Endothelial cell of umbilical vein (primary cell): ENCODE measurements around the gene RD3L. TPM values are rescaled to one million over a fixed set of nuclear protein-coding genes. Genes with fewer than 3 reads are reported as not detected.

Experiments used
- BruUV-seq: library from RNA; stranded (reverse); fragments of 400-500 nt; replicated peaks from 2 replicates; lab custom pipeline; 2021; lab: Mats Ljungman, UMichigan
- CTCF ChIA-PET: fragments of 300-600, 350-600 bp; sonication (Branson Sonifier 250); formaldehyde crosslinking; loops from one replicate; lab custom pipeline; 2021; ENCODE audit warnings: antibody characterized with exemption, inconsistent platforms; lab: Charles Lee
- POLR2A ChIA-PET: fragments of 300-600, 350-600 bp; sonication (Branson Sonifier 250); formaldehyde crosslinking; loops from one replicate; lab custom pipeline; 2021; ENCODE audit warnings: antibody characterized with exemption, inconsistent platforms; lab: Charles Lee
- DNase-seq: peaks from one replicate; pipeline ENCODE4 v3.0.0-alpha.2; 2011; ENCODE audit warnings: low read depth, low spot score
- FAIRE-seq: peaks from 2 replicates; lab custom pipeline; 2011; peaks lifted over from hg19 to GRCh38; lab: Jason Lieb, UNC
- H2AFZ ChIP-seq: 2 replicates; pipeline ENCODE4 v1.6.0; 2012; ENCODE audit warnings: low read depth, low read length, control low read depth, inconsistent platforms
- H3K27ac ChIP-seq: 2 replicates; pipeline ENCODE4 v1.5.1; 2011; ENCODE audit warnings: low read depth, mild to moderate bottlenecking, control low read depth, low read length, moderate library complexity; ENCODE audit not compliant: insufficient read depth
- H3K27me3 ChIP-seq, 2 experiments: 2 replicates each; pipeline versions ENCODE4 v1.6.0 to v1.6.1; 2011; ENCODE audit warnings: low read length in 2 of 2, mixed read lengths in 1 of 2; ENCODE audit not compliant: control insufficient read depth in 2 of 2, insufficient read depth in 2 of 2
- H3K36me3 ChIP-seq, 2 experiments: 2 replicates in 1 of 2; 3 replicates in 1 of 2; pipeline ENCODE4 v1.5.1; 2011; ENCODE audit warnings: low read length in 2 of 2, mild to moderate bottlenecking in 1 of 2, moderate library complexity in 1 of 2; ENCODE audit not compliant: control insufficient read depth in 2 of 2, insufficient read depth in 2 of 2; ENCODE audit errors: extremely low read depth in 1 of 2
- H3K4me1 ChIP-seq: 3 replicates; pipeline ENCODE4 v1.5.1; 2011; ENCODE audit warnings: mild to moderate bottlenecking, low read length; ENCODE audit not compliant: control insufficient read depth, insufficient read depth; ENCODE audit errors: extremely low read depth
- H3K4me2 ChIP-seq: 2 replicates; pipeline ENCODE4 v1.6.1; 2011; ENCODE audit warnings: low read length, control low read depth, mixed read lengths; ENCODE audit not compliant: insufficient read depth
- H3K4me3 ChIP-seq, 3 experiments: fragments of 200-600 bp in 1 of 3; sonication (generic), shearing (Covaris generic) in 1 of 3; replicated peaks in 1 of 3; 2 replicates each; pipeline ENCODE4 v1.5.1; 2011 to 2016; ENCODE audit warnings: control low read depth in 3 of 3, low read length in 3 of 3, mild to moderate bottlenecking in 2 of 3, inconsistent platforms in 1 of 3, low read depth in 1 of 3, moderate library complexity in 1 of 3; ENCODE audit not compliant: insufficient read depth in 1 of 3
- H3K79me2 ChIP-seq: 2 replicates; pipeline ENCODE4 v1.6.0; 2012; ENCODE audit warnings: low read length, inconsistent platforms; ENCODE audit not compliant: control insufficient read depth, insufficient read depth
- H3K9ac ChIP-seq: replicated peaks from 2 replicates; pipeline ENCODE3; 2011; ENCODE audit warnings: low read length, control low read depth; ENCODE audit not compliant: insufficient read depth; ENCODE audit errors: extremely low read depth
- H3K9me1 ChIP-seq: replicated peaks from 3 replicates; pipeline ENCODE4 v1.6.0; 2011; ENCODE audit warnings: mild to moderate bottlenecking, low read length; ENCODE audit not compliant: control insufficient read depth, insufficient read depth; ENCODE audit errors: extremely low read depth
- H3K9me3 ChIP-seq: replicated peaks from 2 replicates; pipeline ENCODE4 v1.5.1; 2012; ENCODE audit warnings: low read length, inconsistent platforms; ENCODE audit not compliant: control insufficient read depth, insufficient read depth
- H4K20me1 ChIP-seq: replicated peaks from 2 replicates; pipeline ENCODE3; 2011; ENCODE audit warnings: mild to moderate bottlenecking, low read length; ENCODE audit not compliant: control insufficient read depth, insufficient read depth; ENCODE audit errors: extremely low read depth
- EZH2 ChIP-seq: IDR thresholded peaks from 2 replicates; pipeline ENCODE4 v1.6.1; 2012; ENCODE audit warnings: borderline replicate concordance, low read depth, mild to moderate bottlenecking, moderate library complexity, low read length, inconsistent platforms; ENCODE audit not compliant: severe bottlenecking
- FOS ChIP-seq: IDR thresholded peaks from 2 replicates; pipeline ENCODE4 v1.6.1; 2011; ENCODE audit warnings: mild to moderate bottlenecking, low read length, moderate library complexity, borderline replicate concordance; ENCODE audit not compliant: insufficient read depth
- GATA2 ChIP-seq: IDR thresholded peaks from 2 replicates; pipeline ENCODE4 v1.7.0; 2011; ENCODE audit warnings: low read depth, mild to moderate bottlenecking, moderate library complexity, mixed read lengths, low read length; ENCODE audit not compliant: insufficient read length, insufficient read depth
- JUN ChIP-seq: IDR thresholded peaks from 2 replicates; pipeline ENCODE4 v1.6.1; 2011; ENCODE audit warnings: borderline replicate concordance, low read depth; ENCODE audit not compliant: insufficient read length, insufficient read depth
- MYC ChIP-seq: IDR thresholded peaks from one replicate; pipeline ENCODE4 v1.6.1; 2011; ENCODE audit warnings: mild to moderate bottlenecking, low read depth, low read length
- POLR2A ChIP-seq: IDR thresholded peaks from 2 replicates; pipeline ENCODE4 v1.6.1; 2012; ENCODE audit warnings: low read depth, mild to moderate bottlenecking, control low read depth, low read length
- POLR2AphosphoS5 ChIP-seq: IDR thresholded peaks from 2 replicates; pipeline ENCODE4 v1.6.1; 2012; ENCODE audit warnings: low read depth, mild to moderate bottlenecking, control low read depth, low read length, moderate library complexity; ENCODE audit not compliant: insufficient read depth
- dilution Hi-C: fragments of 300-500 bp; cut with MboI; formaldehyde crosslinking; loops from one replicate; pipeline ENCODE4 v1.15.0; 2019; ENCODE audit warnings: low sequenced_read_pairs; ENCODE audit not compliant: extremely low pct_ligation_motif_present
- intact Hi-C: fragments of 100-400 bp; cut with micrococcal nuclease; formaldehyde crosslinking; loops from one replicate; pipeline ENCODE4 v1.10.0; 2022
- polyA plus RNA-seq, 4 experiments: library from polyadenylated mRNA; depleted of rRNA in 3 of 4; stranded (reverse) in 3 of 4; unstranded in 1 of 4; fragments of >200 nt; gene quantifications; 2 replicates each; pipeline versions ENCODE4 v1.2.1 to v1.2.3, GENCODE V29; 2011 to 2012; ENCODE audit warnings: missing spikeins in 1 of 4
- total RNA-seq: library from RNA; stranded (reverse); gene quantifications from 2 replicates; pipeline ENCODE4 v1.2.3, GENCODE V29; 2021
- TF ChIP-seq, protein P1 (sequence below): IDR thresholded peaks from 2 replicates; pipeline ENCODE4 v1.6.1; 2011; ENCODE audit not compliant: insufficient read depth, insufficient read length
- TF ChIP-seq, protein P2 (sequence below), 2 donors: IDR thresholded peaks; 1 replicate in 1 of 2; 2 replicates in 1 of 2; pipeline ENCODE4 v1.5.1; 2011; ENCODE audit warnings: low read length in 2 of 2, mild to moderate bottlenecking in 2 of 2, moderate library complexity in 2 of 2, control low read depth in 1 of 2, inconsistent platforms in 1 of 2, low read depth in 1 of 2; ENCODE audit not compliant: insufficient read depth in 1 of 2; ENCODE audit errors: extremely low read depth in 1 of 2

The RD3L gene
- total and polyA plus RNA-seq, 2 donors (not counting 3 experiments of a cell fraction or from before 2014, with no cell fraction given), result not detected

DNA sequence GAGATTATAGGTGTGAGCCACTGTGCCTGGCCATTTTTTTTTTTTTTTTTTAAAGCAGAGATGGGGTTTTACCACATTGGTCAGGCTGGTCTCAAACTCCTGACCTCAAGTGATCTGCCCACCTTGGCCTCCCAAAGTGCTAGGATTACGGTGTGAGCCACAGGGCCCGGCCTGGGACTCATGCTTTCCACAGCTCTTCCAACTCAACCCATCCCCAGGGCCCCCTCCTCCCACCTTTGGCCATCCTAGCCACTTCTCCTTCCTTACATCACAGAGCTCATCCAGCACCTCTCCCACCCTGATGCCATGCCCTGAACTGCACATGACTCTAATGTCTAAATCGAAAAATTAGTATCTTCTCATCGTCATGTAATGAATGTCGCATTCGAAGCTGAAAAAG, 26.7 kb downstream of the RD3L start:
- Histone ChIP-seq H2AFZ (no peak overlapping the region), H4K20me1 (no peaks in the 10 kb centered on the region), H3K4me3 (no peak overlapping the region), H3K79me2 (peaks cover 37% of the 10 kb centered on the region), H3K4me1 (peaks cover under 1% of the 10 kb centered on the region), H3K9ac (no peak overlapping the region), H3K36me3 (peaks cover 11 to 15% of the 10 kb centered on the region in 2 experiments), H3K27ac (no peak overlapping the region), H3K27me3 (no peaks in the 10 kb centered on the region), H3K9me3 (no peaks in the 10 kb centered on the region), H3K4me2 (no peak overlapping the region), H3K9me1 (no peaks in the 10 kb centered on the region)
- ChIA-PET POLR2A (no interaction called here), CTCF (interaction anchor here (1.9 kb wide), 1 partner anchor 15 kb away, joined by 13 read pairs; no protein-coding TSS in a partner anchor)
- DNase-seq (no peak), FAIRE-seq (no peak)
- intact Hi-C loops, result no loop called here
- no TSS peak for BruUV-seq
- dilution Hi-C loops, result no loop called here
- TF ChIP-seq, protein P1, sequence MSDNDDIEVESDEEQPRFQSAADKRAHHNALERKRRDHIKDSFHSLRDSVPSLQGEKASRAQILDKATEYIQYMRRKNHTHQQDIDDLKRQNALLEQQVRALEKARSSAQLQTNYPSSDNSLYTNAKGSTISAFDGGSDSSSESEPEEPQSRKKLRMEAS, result no peak
- TF ChIP-seq, protein P2, sequence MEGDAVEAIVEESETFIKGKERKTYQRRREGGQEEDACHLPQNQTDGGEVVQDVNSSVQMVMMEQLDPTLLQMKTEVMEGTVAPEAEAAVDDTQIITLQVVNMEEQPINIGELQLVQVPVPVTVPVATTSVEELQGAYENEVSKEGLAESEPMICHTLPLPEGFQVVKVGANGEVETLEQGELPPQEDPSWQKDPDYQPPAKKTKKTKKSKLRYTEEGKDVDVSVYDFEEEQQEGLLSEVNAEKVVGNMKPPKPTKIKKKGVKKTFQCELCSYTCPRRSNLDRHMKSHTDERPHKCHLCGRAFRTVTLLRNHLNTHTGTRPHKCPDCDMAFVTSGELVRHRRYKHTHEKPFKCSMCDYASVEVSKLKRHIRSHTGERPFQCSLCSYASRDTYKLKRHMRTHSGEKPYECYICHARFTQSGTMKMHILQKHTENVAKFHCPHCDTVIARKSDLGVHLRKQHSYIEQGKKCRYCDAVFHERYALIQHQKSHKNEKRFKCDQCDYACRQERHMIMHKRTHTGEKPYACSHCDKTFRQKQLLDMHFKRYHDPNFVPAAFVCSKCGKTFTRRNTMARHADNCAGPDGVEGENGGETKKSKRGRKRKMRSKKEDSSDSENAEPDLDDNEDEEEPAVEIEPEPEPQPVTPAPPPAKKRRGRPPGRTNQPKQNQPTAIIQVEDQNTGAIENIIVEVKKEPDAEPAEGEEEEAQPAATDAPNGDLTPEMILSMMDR (IDR thresholded peaks at IDR 0.05; ENCODE audit: extremely low read depth in 1 of 2, insufficient read depth in 1 of 2, low read depth in 1 of 2, low read length in 2 of 2), result no peak
- TF ChIP-seq POLR2A, result no peak
- no peak for TF ChIP-seq JUN
- TF ChIP-seq EZH2, result no peak
- TF ChIP-seq POLR2AphosphoS5, result no peak
- no peak for TF ChIP-seq MYC
- TF ChIP-seq GATA2, result no peak
- TF ChIP-seq FOS, result no peak
